ENCODE results near the gene ATP5PD.
"Not testable (repeated sequence)": the region's sequence is repeated elsewhere in the genome, so short reads cannot be mapped to it uniquely, and the experiment has no call there.

Gene ATP5PD

GRCh38 chr17:75012346-75013091, 34.2 kb downstream of the ATP5PD start, which contains the start of gene MRPL58:
Gene MRPL58, plus strand, starts transcription at chr17:75012670. Its CDS starts 17 bp downstream, at chr17:75012687.
- no peak for FAIRE-seq

- FAIRE-seq = no peak
These were observed 34.7 kb downstream of the ATP5PD start for GRCh38 chr17:75012096-75012345.

- no peak for FAIRE-seq
These were observed 35.2 kb downstream of the ATP5PD start for GRCh38 chr17:75011401-75012095.

- FAIRE-seq = no peak
These were observed 35.9 kb downstream of the ATP5PD start for GRCh38 chr17:75010683-75011400.

- FAIRE-seq = no peak
These were observed 37.5 kb downstream of the ATP5PD start for GRCh38 chr17:75009139-75009724.

- FAIRE-seq = no peak
These were observed 38.4 kb downstream of the ATP5PD start for GRCh38 chr17:75008373-75008772.

GRCh38 chr17:75006653-75007052, 40.1 kb downstream of the ATP5PD start:
- no peak for FAIRE-seq

- FAIRE-seq = not testable (repeated sequence)
These were observed 40.7 kb downstream of the ATP5PD start for GRCh38 chr17:75006084-75006483.

- FAIRE-seq = no peak
These were observed 41.5 kb downstream of the ATP5PD start for GRCh38 chr17:75005291-75005690.

- FAIRE-seq = no peak
These were observed 42.4 kb downstream of the ATP5PD start for GRCh38 chr17:75004371-75004770.

GRCh38 chr17:75003957-75004355, 42.8 kb downstream of the ATP5PD start:
- FAIRE-seq = no peak

GRCh38 chr17:75003070-75003956, 43.5 kb downstream of the ATP5PD start:
- FAIRE-seq = no peak

- no peak for FAIRE-seq
These were observed 44.6 kb downstream of the ATP5PD start for GRCh38 chr17:75001915-75002843.

GRCh38 chr17:74999523-74999922, 47.2 kb downstream of the ATP5PD start:
- FAIRE-seq = no peak

- FAIRE-seq = no peak
These were observed 48.0 kb downstream of the ATP5PD start for GRCh38 chr17:74998783-74999182.

GRCh38 chr17:74995847-74996246, 50.9 kb downstream of the ATP5PD start:
- FAIRE-seq = no peak

GRCh38 chr17:74994440-74994839, 52.3 kb downstream of the ATP5PD start:
- no peak for FAIRE-seq

GRCh38 chr17:74992223-74992622, 54.5 kb downstream of the ATP5PD start:
- no peak for FAIRE-seq

GRCh38 chr17:74990581-74991105, 56.1 kb downstream of the ATP5PD start:
- FAIRE-seq = no peak
